ENCODE data around the gene IRF4.

IRF4 gene

GRCh38 chr6:381742-382461 is 9.7 kb upstream of the IRF4 start:
- no peak for DNase-seq (ENCODE audit: low read depth in 2 of 2)

GRCh38 chr6:382883-383810 is 8.4 kb upstream of the IRF4 start:
- DNase-seq (ENCODE audit: low read depth in 2 of 2) = no peak

- no peak for DNase-seq (ENCODE audit: low read depth in 2 of 2)
Observed at GRCh38 chr6:383856-384255, 7.7 kb upstream of the IRF4 start.

- no peak for DNase-seq (ENCODE audit: low read depth in 2 of 2)
Observed at GRCh38 chr6:384898-385297, 6.7 kb upstream of the IRF4 start.

- no peak for DNase-seq (ENCODE audit: low read depth in 2 of 2)
Observed at GRCh38 chr6:385614-386013, 5.9 kb upstream of the IRF4 start.

- no peak for DNase-seq (ENCODE audit: low read depth in 2 of 2)
Observed at GRCh38 chr6:386688-387266, 4.8 kb upstream of the IRF4 start.

- no peak for DNase-seq (ENCODE audit: low read depth in 2 of 2)
Observed at GRCh38 chr6:387293-387741, 4.2 kb upstream of the IRF4 start.

GRCh38 chr6:388202-388903 is 3.2 kb upstream of the IRF4 start:
- no peak for DNase-seq (ENCODE audit: low read depth in 2 of 2)

GRCh38 chr6:389143-389542 is 2.4 kb upstream of the IRF4 start:
- no peak for DNase-seq (ENCODE audit: low read depth in 2 of 2)

- DNase-seq (ENCODE audit: low read depth in 2 of 2) = no peak
Observed at GRCh38 chr6:389622-390021, 1.9 kb upstream of the IRF4 start.

GRCh38 chr6:390914-391558 is 516 bp upstream of the IRF4 start:
- no peak for DNase-seq (ENCODE audit: low read depth in 2 of 2)

GRCh38 chr6:392441-393390 is 1.2 kb downstream of the IRF4 start:
- DNase-seq (ENCODE audit: low read depth in 2 of 2) = no peak

- DNase-seq (ENCODE audit: low read depth in 2 of 2) = no peak
Observed at GRCh38 chr6:393391-394221, 2.1 kb downstream of the IRF4 start.

- no peak for DNase-seq (ENCODE audit: low read depth in 2 of 2)
Observed at GRCh38 chr6:394641-395289, 3.2 kb downstream of the IRF4 start.

GRCh38 chr6:395432-396125 is 4.0 kb downstream of the IRF4 start:
- no peak for DNase-seq (ENCODE audit: low read depth in 2 of 2)

- no peak for DNase-seq (ENCODE audit: low read depth in 2 of 2)
Observed at GRCh38 chr6:396126-396520, 4.6 kb downstream of the IRF4 start.

- no peak for DNase-seq (ENCODE audit: low read depth in 2 of 2)
Observed at GRCh38 chr6:397056-397455, 5.5 kb downstream of the IRF4 start.

- no peak for DNase-seq (ENCODE audit: low read depth in 2 of 2)
Observed at GRCh38 chr6:397604-398003, 6.1 kb downstream of the IRF4 start.

Measured in stimulated activated CD8-positive, alpha-beta memory T cell treated with anti-CD3 and anti-CD28 coated beads, Interleukin-15, amount 100 ng/mL, for 4 hours (primary cell).